ENCODE measurements around the gene HINT1.

The HINT1 gene

GRCh38 chr5:131165119-131165727 is at the start of gene HINT1:
HINT1 (minus strand) TSS chr5:131165256; CDS start chr5:131165205, 51 bp downstream.
- peaks cover 15% of the 10 kb centered on the region for H3K4me1 ChIP-seq (ENCODE audit: control insufficient read depth, insufficient read depth, low read length)
- DNase-seq (ENCODE audit: low read depth), result peak; percentile 95
- peak within 1 kb of the TSS; percentile 90 for H3K4me3 ChIP-seq (ENCODE audit: low read length)
- peaks cover 25% of the 10 kb centered on the region for H3K36me3 ChIP-seq (ENCODE audit: control insufficient read depth, insufficient read depth, low read length, severe bottlenecking)
- no peaks in the 10 kb centered on the region for H3K9me3 ChIP-seq (ENCODE audit: control insufficient read depth, low read length)
- H3K27me3 ChIP-seq (replicated peaks; ENCODE audit: control insufficient read depth, insufficient read depth, low read length), result no peaks in the 10 kb centered on the region
- peak within 1 kb of the TSS; percentile 97 for H3K9ac ChIP-seq (ENCODE audit: low read length)

DNA sequence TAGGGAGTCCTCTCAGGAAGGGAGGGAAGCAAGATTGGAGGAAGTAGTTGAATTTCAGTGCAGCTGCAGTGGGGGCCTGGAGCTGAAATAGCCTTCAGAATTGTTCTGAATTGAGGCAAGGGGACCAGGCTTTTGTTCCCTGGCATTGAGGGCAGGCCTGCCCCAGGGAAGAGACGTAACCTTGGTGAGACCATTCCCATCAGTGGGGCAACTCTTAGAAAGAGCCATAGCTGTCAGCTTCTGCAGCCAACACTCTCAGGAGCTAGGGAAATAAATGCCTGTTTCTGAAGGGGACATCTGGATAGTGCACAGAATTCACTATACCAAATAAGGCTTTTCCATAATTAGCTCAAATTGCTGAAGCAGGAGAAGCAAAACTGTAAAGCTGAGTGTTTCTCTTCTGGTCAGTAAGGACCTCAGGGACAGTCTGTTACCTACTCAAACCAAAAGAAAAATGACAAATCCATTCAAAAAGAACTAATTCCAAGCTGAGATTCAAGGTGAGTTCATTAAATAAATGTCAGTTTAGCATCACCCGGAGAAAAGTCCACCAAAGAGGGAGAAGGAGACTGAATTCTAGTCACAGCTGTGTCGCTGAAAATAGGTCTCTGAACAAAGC is 49.7 kb upstream of the HINT1 start:
- DNase-seq (ENCODE audit: low read depth), result peak; percentile 26
- H3K4me1 ChIP-seq (ENCODE audit: control insufficient read depth, insufficient read depth, low read length), result peaks cover 3% of the 10 kb centered on the region
- no peaks in the 10 kb centered on the region for H3K36me3 ChIP-seq (ENCODE audit: control insufficient read depth, insufficient read depth, low read length, severe bottlenecking)
- H3K9me3 ChIP-seq (ENCODE audit: control insufficient read depth, low read length), result no peaks in the 10 kb centered on the region
- H3K9ac ChIP-seq (ENCODE audit: low read length), result no peak overlapping the region
- no peaks in the 10 kb centered on the region for H3K27me3 ChIP-seq (replicated peaks; ENCODE audit: control insufficient read depth, insufficient read depth, low read length)
- H3K4me3 ChIP-seq (ENCODE audit: low read length), result no peak overlapping the region

DNA sequence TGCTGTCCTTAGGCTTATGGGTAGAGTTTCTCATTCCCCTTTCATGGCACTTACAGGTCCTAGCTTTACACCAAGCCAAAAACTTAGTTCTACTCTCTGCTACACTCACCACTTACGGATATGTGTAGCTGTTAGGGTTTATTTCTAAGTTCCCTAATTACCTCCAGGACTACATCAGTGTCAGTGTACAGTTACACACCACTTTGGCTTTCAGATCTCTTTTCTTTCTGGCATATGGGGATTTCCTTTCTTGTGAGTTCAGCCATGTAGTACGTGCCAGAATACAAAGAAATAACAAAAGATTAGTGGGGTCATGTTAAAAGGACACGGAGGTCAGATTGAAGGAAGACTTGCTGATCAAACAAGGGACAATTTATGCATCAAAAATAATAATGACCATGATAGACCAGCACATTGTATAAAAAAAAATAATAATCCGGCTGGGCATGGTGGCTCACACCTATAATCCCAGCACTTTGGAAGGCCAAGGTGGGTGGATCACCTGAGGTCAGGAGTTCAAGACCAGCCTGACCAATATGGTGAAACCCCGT is 47.5 kb upstream of the HINT1 start:
- no peaks in the 10 kb centered on the region for H3K27me3 ChIP-seq (replicated peaks; ENCODE audit: control insufficient read depth, insufficient read depth, low read length)
- DNase-seq (ENCODE audit: low read depth), result no peak
- no peaks in the 10 kb centered on the region for H3K4me1 ChIP-seq (ENCODE audit: control insufficient read depth, insufficient read depth, low read length)
- H3K36me3 ChIP-seq (ENCODE audit: control insufficient read depth, insufficient read depth, low read length, severe bottlenecking), result no peaks in the 10 kb centered on the region
- H3K9me3 ChIP-seq (ENCODE audit: control insufficient read depth, low read length), result no peaks in the 10 kb centered on the region
- H3K9ac ChIP-seq (ENCODE audit: low read length), result no peak overlapping the region
- no peak overlapping the region for H3K4me3 ChIP-seq (ENCODE audit: low read length)

DNA sequence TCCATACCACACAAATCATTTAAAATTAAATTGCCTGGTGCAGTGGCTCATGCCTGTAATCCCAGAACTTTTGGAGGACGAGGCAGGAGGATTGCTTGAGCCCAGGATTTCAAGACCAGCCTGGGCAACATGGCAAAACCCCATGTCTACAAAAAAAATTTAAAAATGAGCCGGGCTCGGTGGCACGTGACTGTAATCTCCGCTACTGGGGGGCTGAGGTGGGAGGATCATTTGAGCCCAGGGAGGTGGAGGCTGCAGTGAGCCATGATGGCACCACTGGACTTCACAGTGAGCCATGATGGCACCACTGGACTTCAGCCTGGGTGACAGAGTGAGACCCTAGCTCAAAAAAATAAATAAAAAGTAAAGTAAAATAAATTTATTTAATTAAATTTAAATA is 46.6 kb upstream of the HINT1 start:
- Histone ChIP-seq H3K4me3 (ENCODE audit: low read length) (no peak overlapping the region), H3K4me1 (ENCODE audit: control insufficient read depth, insufficient read depth, low read length) (peaks cover 6% of the 10 kb centered on the region), H3K9me3 (ENCODE audit: control insufficient read depth, low read length) (no peaks in the 10 kb centered on the region), H3K36me3 (ENCODE audit: control insufficient read depth, insufficient read depth, low read length, severe bottlenecking) (no peaks in the 10 kb centered on the region), H3K27me3 (replicated peaks; ENCODE audit: control insufficient read depth, insufficient read depth, low read length) (no peaks in the 10 kb centered on the region), H3K9ac (ENCODE audit: low read length) (no peak overlapping the region)
- DNase-seq (ENCODE audit: low read depth), result no peak

DNA sequence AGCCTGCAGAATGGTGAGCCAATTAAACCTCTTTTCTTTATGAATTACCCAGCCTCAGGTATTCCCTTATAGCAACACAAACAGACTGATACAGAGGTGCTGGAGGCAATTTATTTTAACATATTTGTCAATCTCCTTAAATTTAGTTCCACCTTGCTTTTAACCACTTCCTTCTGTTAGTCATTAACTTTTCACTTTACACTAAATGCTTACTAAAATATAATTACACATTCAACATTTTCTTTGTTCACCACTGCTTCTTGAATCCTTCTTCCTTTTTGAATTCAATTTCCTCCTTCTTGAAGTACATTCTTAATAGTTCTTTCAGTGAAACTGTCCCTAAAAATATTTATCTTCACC is 45.1 kb upstream of the HINT1 start:
- no peak for DNase-seq (ENCODE audit: low read depth)
- H3K4me3 ChIP-seq (ENCODE audit: low read length), result no peak overlapping the region
- H3K27me3 ChIP-seq (replicated peaks; ENCODE audit: control insufficient read depth, insufficient read depth, low read length), result no peaks in the 10 kb centered on the region
- H3K9ac ChIP-seq (ENCODE audit: low read length), result no peak overlapping the region
- peaks cover 10% of the 10 kb centered on the region for H3K4me1 ChIP-seq (ENCODE audit: control insufficient read depth, insufficient read depth, low read length)
- H3K9me3 ChIP-seq (ENCODE audit: control insufficient read depth, low read length), result no peaks in the 10 kb centered on the region
- H3K36me3 ChIP-seq (ENCODE audit: control insufficient read depth, insufficient read depth, low read length, severe bottlenecking), result no peaks in the 10 kb centered on the region

- H3K9ac ChIP-seq (ENCODE audit: low read length), result no peak overlapping the region
- H3K36me3 ChIP-seq (ENCODE audit: control insufficient read depth, insufficient read depth, low read length, severe bottlenecking), result no peaks in the 10 kb centered on the region
- H3K9me3 ChIP-seq (ENCODE audit: control insufficient read depth, low read length), result no peaks in the 10 kb centered on the region
- no peak for DNase-seq (ENCODE audit: low read depth)
- no peak overlapping the region for H3K4me3 ChIP-seq (ENCODE audit: low read length)
- H3K4me1 ChIP-seq (ENCODE audit: control insufficient read depth, insufficient read depth, low read length), result peaks cover 10% of the 10 kb centered on the region
- no peaks in the 10 kb centered on the region for H3K27me3 ChIP-seq (replicated peaks; ENCODE audit: control insufficient read depth, insufficient read depth, low read length)
Measured at GRCh38 chr5:131209506-131210150, 44.6 kb upstream of the HINT1 start.

- Histone ChIP-seq H3K27me3 (replicated peaks; ENCODE audit: control insufficient read depth, insufficient read depth, low read length) (no peaks in the 10 kb centered on the region), H3K9ac (ENCODE audit: low read length) (no peak overlapping the region), H3K4me1 (ENCODE audit: control insufficient read depth, insufficient read depth, low read length) (peaks cover 10% of the 10 kb centered on the region), H3K36me3 (ENCODE audit: control insufficient read depth, insufficient read depth, low read length, severe bottlenecking) (no peaks in the 10 kb centered on the region), H3K9me3 (ENCODE audit: control insufficient read depth, low read length) (no peaks in the 10 kb centered on the region), H3K4me3 (ENCODE audit: low read length) (no peak overlapping the region)
- DNase-seq (ENCODE audit: low read depth), result no peak
Measured at GRCh38 chr5:131209175-131209505, 44.1 kb upstream of the HINT1 start.

DNA sequence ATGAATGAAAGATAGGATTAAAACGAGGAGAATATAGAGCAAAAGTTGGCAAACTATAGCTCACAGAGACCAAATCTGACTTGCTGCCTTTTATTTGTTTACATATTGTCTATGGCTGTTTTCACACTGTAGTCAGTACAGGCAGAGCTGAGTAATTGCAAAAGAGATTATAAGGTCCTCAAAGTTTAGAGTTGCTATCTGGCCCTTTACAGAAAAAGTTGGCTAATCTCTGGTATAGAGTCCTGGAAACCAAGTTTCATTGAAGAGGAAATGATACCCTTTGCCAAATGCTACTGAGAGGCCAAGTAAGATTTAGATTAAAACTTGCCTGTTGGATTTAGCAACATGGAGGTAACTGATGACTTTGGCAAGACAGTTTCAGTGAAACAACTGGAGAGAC is 41.7 kb upstream of the HINT1 start:
- H3K4me3 ChIP-seq (ENCODE audit: low read length), result no peak overlapping the region
- DNase-seq (ENCODE audit: low read depth), result no peak
- H3K36me3 ChIP-seq (ENCODE audit: control insufficient read depth, insufficient read depth, low read length, severe bottlenecking), result no peaks in the 10 kb centered on the region
- H3K9me3 ChIP-seq (ENCODE audit: control insufficient read depth, low read length), result no peaks in the 10 kb centered on the region
- no peak overlapping the region for H3K9ac ChIP-seq (ENCODE audit: low read length)
- H3K4me1 ChIP-seq (ENCODE audit: control insufficient read depth, insufficient read depth, low read length), result peaks cover 10% of the 10 kb centered on the region
- H3K27me3 ChIP-seq (replicated peaks; ENCODE audit: control insufficient read depth, insufficient read depth, low read length), result no peaks in the 10 kb centered on the region

- DNase-seq (ENCODE audit: low read depth), result no peak
- Histone ChIP-seq H3K4me3 (ENCODE audit: low read length) (no peak overlapping the region), H3K36me3 (ENCODE audit: control insufficient read depth, insufficient read depth, low read length, severe bottlenecking) (no peaks in the 10 kb centered on the region), H3K4me1 (ENCODE audit: control insufficient read depth, insufficient read depth, low read length) (peaks cover 10% of the 10 kb centered on the region), H3K9ac (ENCODE audit: low read length) (no peak overlapping the region), H3K27me3 (replicated peaks; ENCODE audit: control insufficient read depth, insufficient read depth, low read length) (no peaks in the 10 kb centered on the region), H3K9me3 (ENCODE audit: control insufficient read depth, low read length) (no peaks in the 10 kb centered on the region)
Measured at GRCh38 chr5:131206061-131206460, 41.0 kb upstream of the HINT1 start.

DNA sequence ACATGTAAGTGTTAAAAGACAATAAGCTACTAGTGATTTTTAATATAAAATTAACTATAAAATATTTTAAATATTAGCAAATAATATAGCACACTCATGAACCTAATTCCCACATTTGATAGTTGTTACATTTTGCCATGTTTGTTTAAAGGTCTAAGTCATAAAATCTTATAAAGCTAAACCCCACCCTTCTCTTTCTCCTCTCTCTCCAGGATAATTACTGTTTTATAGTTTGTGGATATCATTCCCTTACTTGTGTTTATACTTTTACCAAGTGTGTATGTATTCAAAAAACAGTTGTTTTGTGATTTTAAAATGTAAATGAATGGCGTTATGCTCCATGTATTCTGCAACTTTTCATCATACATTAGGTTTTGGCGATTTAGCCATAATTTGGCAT is 39.9 kb upstream of the HINT1 start:
- no peaks in the 10 kb centered on the region for H3K27me3 ChIP-seq (replicated peaks; ENCODE audit: control insufficient read depth, insufficient read depth, low read length)
- no peak for DNase-seq (ENCODE audit: low read depth)
- no peak overlapping the region for H3K4me3 ChIP-seq (ENCODE audit: low read length)
- no peak overlapping the region for H3K9ac ChIP-seq (ENCODE audit: low read length)
- no peaks in the 10 kb centered on the region for H3K9me3 ChIP-seq (ENCODE audit: control insufficient read depth, low read length)
- H3K36me3 ChIP-seq (ENCODE audit: control insufficient read depth, insufficient read depth, low read length, severe bottlenecking), result peaks cover 4% of the 10 kb centered on the region
- H3K4me1 ChIP-seq (ENCODE audit: control insufficient read depth, insufficient read depth, low read length), result peaks cover 10% of the 10 kb centered on the region

- H3K9ac ChIP-seq (ENCODE audit: low read length), result no peak overlapping the region
- H3K9me3 ChIP-seq (ENCODE audit: control insufficient read depth, low read length), result no peaks in the 10 kb centered on the region
- H3K4me3 ChIP-seq (ENCODE audit: low read length), result no peak overlapping the region
- peaks cover 9% of the 10 kb centered on the region for H3K36me3 ChIP-seq (ENCODE audit: control insufficient read depth, insufficient read depth, low read length, severe bottlenecking)
- no peaks in the 10 kb centered on the region for H3K4me1 ChIP-seq (ENCODE audit: control insufficient read depth, insufficient read depth, low read length)
- no peaks in the 10 kb centered on the region for H3K27me3 ChIP-seq (replicated peaks; ENCODE audit: control insufficient read depth, insufficient read depth, low read length)
- DNase-seq (ENCODE audit: low read depth), result no peak
Measured at GRCh38 chr5:131200560-131200959, 35.5 kb upstream of the HINT1 start.
